Measurements from ENCODE around the gene VPS41. TPM values are rescaled to one million over a fixed set of nuclear protein-coding genes. Genes with fewer than 3 reads are reported as not detected.
"Not testable (repeated sequence)": the region's sequence is repeated elsewhere in the genome, so short reads cannot be mapped to it uniquely, and the experiment has no call there.

The VPS41 gene
- total RNA-seq: 10 to 100 TPM; 46.8 to 49.4 TPM
- long read RNA-seq, full-length matches to known transcripts: 52 of 63 reads
- long read RNA-seq, partial matches to known transcripts: 5 of 63 reads
- long read RNA-seq, other reads (novel, unspliced or antisense): 6 of 63 reads

DNA sequence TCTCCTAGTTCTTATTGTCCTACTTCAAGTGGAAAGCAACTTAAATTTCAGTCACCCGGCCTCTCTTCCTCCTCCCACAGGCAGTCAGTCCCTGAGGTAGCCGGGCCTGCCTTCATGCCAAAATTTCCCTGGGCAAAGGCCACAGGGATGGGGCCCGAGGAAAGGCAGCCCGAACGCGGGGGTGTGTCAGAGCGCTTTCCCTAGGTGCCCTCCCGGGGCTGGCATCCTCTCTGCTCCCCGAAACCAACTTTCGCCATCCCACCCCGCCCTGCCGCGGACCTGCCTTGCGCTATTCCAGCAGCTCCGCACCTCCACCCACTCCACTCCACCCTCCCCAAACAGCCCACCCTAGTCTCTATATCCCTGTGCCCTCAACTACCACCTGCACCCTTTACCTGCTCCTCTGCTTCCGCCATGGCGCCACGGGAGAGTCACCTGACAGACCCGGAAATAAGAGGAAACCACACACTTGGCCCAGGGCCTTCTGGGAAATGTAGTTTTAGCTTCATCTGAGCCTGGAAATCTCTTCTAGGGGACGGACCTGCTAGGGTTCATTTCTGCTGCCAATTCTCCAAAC is at the start of gene VPS41:
Gene VPS41, minus strand, starts transcription at position 433 of the 577 bp plus-strand sequence. Its CDS starts 17 bp downstream, at position 416.
- ATAC-seq (peak; percentile 96 to 99), DNase-seq (peak; percentile 74)
- intact Hi-C loops (cut with DNase I): no loop called here

GRCh38 chr7:38955892-38956291 is 46.9 kb upstream of the VPS41 start:
- no peak for DNase-seq
- intact Hi-C loops (cut with DNase I): no loop called here

DNA sequence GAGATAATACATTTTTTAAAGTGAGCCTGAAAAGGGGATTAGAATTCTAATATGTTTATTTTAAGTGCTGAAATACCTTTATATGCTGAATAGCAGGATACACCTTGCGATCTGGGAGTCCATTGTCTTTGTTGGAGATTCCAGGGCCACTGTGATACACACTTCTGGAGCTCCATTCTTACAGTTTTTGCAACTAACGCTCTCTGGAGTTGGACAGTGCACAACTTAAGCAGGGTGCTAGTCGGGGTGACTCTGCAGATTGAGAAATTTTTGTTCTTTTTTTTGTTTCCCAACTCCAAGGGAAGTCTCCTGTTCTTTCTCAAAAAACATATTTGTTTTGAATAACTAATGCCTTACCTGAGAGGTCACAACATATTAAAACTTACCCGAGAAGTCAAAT is 45.0 kb upstream of the VPS41 start:
- intact Hi-C loops (cut with DNase I): no loop called here
- ATAC-seq (no peak), DNase-seq (no peak)

More at GRCh38 chr7:38955892-38956291, 46.9 kb upstream of the VPS41 start:
- ATAC-seq: no peak

DNA sequence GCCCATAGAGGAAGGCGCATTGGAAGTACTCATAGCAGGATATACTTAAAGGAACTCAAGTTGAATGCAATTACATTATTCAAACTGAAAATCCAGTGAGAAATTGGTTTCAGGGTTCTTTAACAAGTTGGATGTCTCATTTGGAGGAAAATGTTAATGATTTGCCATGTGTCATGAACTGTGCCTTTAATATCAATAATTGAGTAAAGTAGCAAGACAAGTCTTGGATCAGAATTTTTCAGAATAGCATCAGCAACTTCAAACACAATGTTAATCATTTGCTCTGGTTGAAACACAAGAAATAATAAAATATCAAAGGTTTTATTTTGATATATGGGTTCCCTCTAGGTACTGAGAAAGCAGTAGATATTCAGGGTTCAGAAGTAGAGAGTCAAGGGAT is 44.2 kb upstream of the VPS41 start:
- no peak for ATAC-seq
- DNase-seq: no peak
- intact Hi-C loops (cut with DNase I): no loop called here

DNA sequence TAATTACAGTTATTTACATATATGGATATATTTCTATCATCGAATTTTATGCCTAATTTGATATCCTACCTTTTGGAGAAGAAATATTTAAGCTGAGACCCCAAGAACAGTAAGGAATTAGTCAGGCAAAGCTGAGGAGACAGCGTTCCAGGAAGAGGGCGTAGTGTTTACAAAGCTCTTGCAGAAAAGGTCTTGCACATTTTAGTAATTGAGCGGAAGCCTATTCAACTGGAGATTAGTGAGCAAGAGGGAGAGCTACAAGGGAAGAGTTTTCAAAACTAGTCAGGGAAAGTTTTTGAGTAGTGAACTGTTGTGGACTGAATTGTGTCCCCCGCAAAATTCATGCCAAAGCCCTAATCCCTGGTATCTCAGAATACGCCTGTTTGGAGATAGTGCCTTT is 42.2 kb upstream of the VPS41 start:
- ATAC-seq: no peak
- intact Hi-C loops (cut with DNase I): no loop called here
- DNase-seq: no peak

DNA sequence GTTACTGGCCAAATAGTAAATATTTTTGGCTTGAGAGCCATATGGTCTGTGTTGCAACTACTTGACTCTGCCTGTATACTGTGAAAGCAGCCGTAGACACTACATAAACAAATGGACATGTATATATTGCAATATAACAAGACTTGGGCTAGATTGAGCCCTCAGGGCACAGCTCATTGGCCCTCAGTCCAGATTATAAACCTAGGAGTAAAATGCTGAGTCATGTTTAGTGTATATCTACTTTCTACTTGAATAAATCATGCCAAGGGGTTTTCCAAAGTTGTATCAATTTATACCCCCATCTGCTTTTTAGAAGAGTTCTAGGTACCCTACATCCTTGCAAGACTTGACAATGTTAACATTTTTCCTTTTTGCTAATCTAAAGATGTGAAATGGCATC is 41.3 kb upstream of the VPS41 start:
- no peak for ATAC-seq
- no peak for DNase-seq
- intact Hi-C loops (cut with DNase I): no loop called here

DNA sequence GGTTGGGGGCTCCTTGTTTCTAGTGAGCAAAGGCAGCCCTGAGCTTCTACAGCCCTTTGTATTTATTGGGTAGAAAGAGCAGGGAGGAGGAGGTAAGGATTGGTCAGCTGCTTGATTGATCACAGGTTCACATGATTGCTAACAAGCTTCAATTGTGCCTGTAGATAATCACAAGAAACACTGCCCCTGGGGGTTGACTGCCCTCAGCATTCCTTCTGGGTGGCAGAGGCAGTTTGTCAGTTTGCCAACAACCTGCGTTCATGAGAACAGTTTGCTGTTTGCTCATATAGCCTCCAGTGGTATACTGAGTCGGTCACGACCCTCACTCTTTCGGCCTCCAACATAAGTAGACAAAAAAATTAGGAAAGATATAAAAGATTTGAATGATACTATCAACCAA is 38.5 kb upstream of the VPS41 start:
- intact Hi-C loops (cut with DNase I); DNase-seq; ATAC-seq: not testable (repeated sequence)

GRCh38 chr7:38942431-38943051 is 33.5 kb upstream of the VPS41 start:
- ATAC-seq (no peak), DNase-seq (no peak)
- intact Hi-C loops (cut with DNase I): no loop called here

DNA sequence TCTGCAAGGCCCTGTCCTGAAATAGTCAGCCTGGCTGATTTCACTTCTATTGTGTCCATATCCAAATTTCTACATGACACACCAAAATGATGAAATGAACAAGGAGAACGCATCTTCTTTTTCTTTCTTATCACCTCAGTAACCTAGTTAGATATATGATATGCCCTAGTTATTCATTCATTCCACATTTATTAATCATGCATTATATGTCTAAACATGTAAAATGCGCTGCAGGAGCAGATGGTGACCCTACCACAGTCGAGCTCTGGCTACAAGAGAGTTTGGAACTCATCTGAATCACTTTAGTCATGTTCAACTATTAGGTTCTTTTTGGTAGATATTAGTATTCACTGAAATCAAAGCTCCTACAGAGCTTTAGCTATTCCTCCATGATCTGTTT is 31.8 kb upstream of the VPS41 start:
- intact Hi-C loops (cut with DNase I): no loop called here
- no peak for DNase-seq
- no peak for ATAC-seq

DNA sequence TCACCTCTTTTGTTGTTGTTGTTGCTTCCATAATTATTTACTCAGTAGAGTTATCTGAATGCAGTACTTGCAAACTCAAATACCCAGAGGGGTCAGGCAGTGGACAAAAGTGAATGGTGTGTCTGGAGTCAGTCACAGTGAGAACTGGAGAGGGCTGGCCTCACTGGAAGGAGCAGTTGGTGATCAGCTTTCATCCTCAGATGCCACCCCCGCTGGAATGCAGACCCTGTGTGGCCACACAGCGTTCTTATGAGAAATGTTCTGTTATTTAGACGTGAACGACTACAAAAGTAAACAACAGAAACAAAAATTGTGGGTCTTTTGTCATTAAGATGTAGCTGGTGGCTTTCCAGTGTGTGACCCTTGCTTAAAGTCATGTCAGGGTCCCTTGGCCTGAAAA is 29.6 kb upstream of the VPS41 start:
- DNase-seq (no peak), ATAC-seq (no peak)
- intact Hi-C loops (cut with DNase I): loop anchor here in 1 of 2 donors (10.0 kb wide), 1 partner anchor 144 kb away; no protein-coding TSS in a partner anchor

GRCh38 chr7:38938001-38938485 is 29.1 kb upstream of the VPS41 start:
- intact Hi-C loops (cut with DNase I): loop anchor here in 1 of 2 donors (10.0 kb wide), 1 partner anchor 143 kb away; no protein-coding TSS in a partner anchor
- ATAC-seq (no peak), DNase-seq (no peak)

DNA sequence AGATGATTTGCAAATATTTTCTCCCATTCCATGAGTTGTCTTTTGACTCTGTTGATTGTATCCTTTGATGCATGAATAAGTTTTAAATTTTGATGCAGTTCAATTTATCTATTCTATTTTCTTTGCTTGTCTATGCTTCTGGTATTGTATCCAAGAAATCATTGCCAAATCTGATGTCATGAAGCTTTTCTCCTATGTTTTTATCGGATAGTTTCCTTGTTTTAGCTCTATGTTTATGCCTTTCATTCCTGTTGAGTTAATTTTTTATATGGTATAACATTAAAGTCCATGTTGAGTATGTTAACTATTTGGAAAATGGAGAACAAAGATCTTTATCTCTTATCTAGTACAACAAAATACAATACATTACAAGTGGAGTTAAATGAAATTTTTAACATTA is 27.6 kb upstream of the VPS41 start:
- intact Hi-C loops (cut with DNase I): loop anchor here in 1 of 2 donors (10.0 kb wide), 1 partner anchor 142 kb away; no protein-coding TSS in a partner anchor
- no peak for DNase-seq
- ATAC-seq: no peak

DNA sequence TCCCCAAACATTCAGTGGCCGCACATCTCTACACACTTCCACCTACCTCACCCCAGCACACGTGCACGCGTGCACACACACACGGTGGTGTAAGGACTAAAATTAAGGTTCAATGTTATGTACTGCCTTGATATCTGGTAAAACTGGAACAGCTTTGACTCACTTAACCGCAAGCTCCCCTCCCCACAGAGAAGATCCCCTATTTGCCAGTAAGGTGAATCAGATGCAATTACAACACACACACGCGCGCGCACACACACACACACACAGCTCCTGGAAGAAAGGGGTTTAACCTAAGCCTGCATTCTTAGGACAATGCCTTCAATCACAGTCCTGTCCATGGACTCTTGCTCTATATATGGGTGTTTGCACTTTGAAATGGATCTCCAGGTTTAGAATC is 25.5 kb upstream of the VPS41 start:
- intact Hi-C loops (cut with DNase I): loop anchor here (5.0 to 10.0 kb wide), 4 partner anchors 140 to 588 kb away; no protein-coding TSS in a partner anchor
- DNase-seq (no peak), ATAC-seq (no peak)

DNA sequence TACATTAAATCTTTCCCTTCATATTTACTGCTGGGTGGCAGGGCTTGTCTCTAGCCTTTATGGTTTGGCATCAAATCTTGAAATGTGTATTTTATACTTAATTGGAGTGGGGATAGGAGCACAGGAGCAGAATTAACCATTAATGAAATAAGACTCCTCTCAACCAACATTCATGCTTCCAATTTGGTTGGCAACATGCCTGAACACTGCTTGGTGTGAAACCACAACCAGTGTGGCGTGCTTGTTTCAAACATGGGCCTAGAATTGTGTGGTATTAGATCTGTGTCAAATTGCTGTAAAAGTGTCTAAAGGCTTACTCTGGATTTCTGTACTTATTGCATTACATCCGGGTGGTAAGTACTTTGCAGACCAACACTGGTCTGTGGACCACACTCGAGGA is 25.1 kb upstream of the VPS41 start:
- intact Hi-C loops (cut with DNase I): loop anchor here (5.0 to 10.0 kb wide), 4 partner anchors 139 to 588 kb away; no protein-coding TSS in a partner anchor
- ATAC-seq: no peak
- DNase-seq: no peak

DNA sequence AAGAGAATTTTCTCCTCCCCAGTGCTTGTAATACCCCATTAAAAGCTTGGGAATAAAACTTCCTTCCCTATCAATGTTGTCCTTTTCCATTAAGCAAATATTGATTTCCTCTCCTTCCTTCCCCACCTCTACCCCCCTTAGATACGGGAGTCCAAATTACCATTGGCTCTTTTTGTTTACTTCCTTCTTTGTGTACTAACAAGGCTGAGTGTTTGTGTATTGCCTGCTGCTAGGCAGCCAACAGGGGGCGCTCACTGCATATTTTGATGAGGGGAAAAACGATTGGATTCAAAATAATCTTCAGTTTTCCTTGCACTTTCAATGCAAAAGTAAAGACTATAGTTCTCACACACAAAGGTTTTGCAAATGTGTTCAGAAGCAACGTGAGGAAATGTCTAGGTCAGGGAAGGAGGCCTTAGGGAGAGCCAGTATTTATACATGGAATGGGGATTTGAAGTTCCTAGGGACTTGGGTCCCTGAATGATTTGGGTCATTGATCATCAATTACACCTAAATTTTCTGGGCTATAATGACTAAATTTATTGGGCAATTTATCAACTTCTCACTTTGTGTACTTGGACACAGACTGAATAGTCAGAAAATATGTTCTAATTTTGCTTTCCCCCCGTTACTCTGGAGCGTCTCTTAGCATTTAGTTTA is 23.6 kb upstream of the VPS41 start:
- ATAC-seq (no peak), DNase-seq (peak; percentile 68)
- intact Hi-C loops (cut with DNase I): loop anchor here (2.0 to 10.0 kb wide), 5 partner anchors 138 to 590 kb away; no protein-coding TSS in a partner anchor

DNA sequence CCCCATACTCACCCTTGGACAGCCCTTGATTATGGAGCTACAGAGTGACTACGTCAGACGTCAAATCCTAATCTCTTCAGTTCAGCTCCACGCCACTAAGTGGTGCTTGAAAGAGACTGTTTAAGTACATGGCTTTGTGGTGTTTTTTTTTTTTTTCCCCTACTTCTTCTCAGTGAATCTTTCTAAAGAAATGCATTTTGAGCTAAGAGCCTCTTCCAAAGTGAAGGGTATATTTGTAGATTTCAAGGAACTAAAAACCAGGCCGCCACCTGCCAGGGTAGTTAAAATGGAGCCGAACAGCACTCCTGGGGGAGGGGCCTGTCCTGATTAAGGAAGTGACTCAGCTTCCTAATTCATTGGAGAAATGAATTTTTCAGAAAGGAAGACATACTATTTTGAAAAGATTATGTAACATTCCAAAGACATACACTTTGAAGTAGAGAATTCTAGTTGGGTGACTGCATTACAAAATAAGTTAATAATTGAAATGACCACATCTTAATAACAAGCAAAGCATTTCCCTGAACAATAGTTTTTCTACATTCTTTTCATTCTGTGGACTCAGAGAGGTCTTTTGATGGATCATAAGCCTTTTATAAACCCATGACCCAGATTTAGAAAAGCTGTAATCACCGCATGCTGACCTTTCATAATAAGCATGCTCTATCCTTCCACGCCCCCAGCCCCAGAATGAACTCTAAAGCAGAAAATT is 20.6 kb upstream of the VPS41 start:
- ATAC-seq: no peak
- intact Hi-C loops (cut with DNase I): loop anchor here (5.0 to 10.0 kb wide), 4 partner anchors 135 to 593 kb away; no protein-coding TSS in a partner anchor
- DNase-seq: no peak

GRCh38 chr7:38928506-38928905 is 19.5 kb upstream of the VPS41 start:
- ATAC-seq: no peak
- intact Hi-C loops (cut with DNase I): no loop called here

DNA sequence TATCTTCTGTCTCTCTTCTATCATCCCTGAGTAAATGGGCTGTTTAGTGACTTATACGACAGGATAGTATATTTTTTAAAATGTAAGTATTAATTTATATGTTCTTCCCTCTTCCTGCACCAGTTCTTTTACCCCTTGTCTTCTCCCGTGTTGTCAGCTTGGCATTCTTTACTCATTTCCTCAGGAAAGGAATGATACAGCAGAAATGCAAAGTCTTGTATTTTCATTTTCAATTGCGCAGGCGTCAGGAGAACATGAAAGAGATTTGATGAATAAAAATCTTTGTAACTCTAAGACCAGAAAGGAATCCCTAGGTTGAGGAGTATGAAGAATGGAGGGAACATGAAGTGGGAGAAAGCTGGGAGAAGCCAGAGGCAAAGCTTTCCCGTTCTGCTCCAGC is 18.8 kb upstream of the VPS41 start:
- DNase-seq: no peak
- intact Hi-C loops (cut with DNase I): no loop called here
- ATAC-seq: no peak

More at GRCh38 chr7:38928506-38928905, 19.5 kb upstream of the VPS41 start:
- no peak for DNase-seq

- no peak for DNase-seq
- intact Hi-C loops (cut with DNase I): no loop called here
- ATAC-seq: no peak
Measured at GRCh38 chr7:38920731-38921130, 11.7 kb upstream of the VPS41 start.

All from left cardiac atrium (tissue), 4 donors.